Astrocyte (in vitro differentiated cells and primary cell): Measurements from ENCODE around the gene KRT4. TPM values are rescaled to one million over a fixed set of nuclear protein-coding genes. Genes with fewer than 3 reads are reported as not detected.

Experiments
- DNase-seq: peaks from one replicate; pipeline ENCODE4 v3.0.0-alpha.2; 2010; ENCODE audit warnings: low read depth
- FAIRE-seq: peaks from 2 replicates; lab custom pipeline; 2011; peaks lifted over from hg19 to GRCh38; lab: Jason Lieb, UNC
- H2AFZ ChIP-seq: 2 replicates; pipeline ENCODE4 v1.6.0; 2012; ENCODE audit warnings: low read depth, low read length, inconsistent platforms
- H3K27ac ChIP-seq: 2 replicates; pipeline ENCODE4 v1.5.1; 2011; ENCODE audit warnings: low read depth, low read length, inconsistent platforms
- H3K27me3 ChIP-seq: 2 replicates; pipeline ENCODE4 v1.6.0; 2011; ENCODE audit warnings: low read length, inconsistent platforms; ENCODE audit not compliant: insufficient read depth
- H3K36me3 ChIP-seq: 2 replicates; pipeline ENCODE4 v1.5.1; 2011; ENCODE audit warnings: low read length, inconsistent platforms; ENCODE audit not compliant: insufficient read depth
- H3K4me1 ChIP-seq: 2 replicates; pipeline ENCODE4 v1.5.1; 2011; ENCODE audit warnings: low read length, inconsistent platforms; ENCODE audit not compliant: insufficient read depth
- H3K4me2 ChIP-seq: 2 replicates; pipeline ENCODE4 v1.6.0; 2012; ENCODE audit warnings: low read length, inconsistent platforms
- H3K4me3 ChIP-seq: 2 replicates; pipeline ENCODE4 v1.5.1; 2011; ENCODE audit warnings: low read depth, mild to moderate bottlenecking, low read length, inconsistent platforms; ENCODE audit not compliant: insufficient read depth
- H3K79me2 ChIP-seq: 2 replicates; pipeline ENCODE4 v1.6.0; 2012; ENCODE audit warnings: mild to moderate bottlenecking, low read length, inconsistent platforms; ENCODE audit not compliant: insufficient read depth
- H3K9ac ChIP-seq: 2 replicates; pipeline ENCODE4 v1.6.0; 2012; ENCODE audit warnings: mild to moderate bottlenecking, low read length, inconsistent platforms
- H3K9me3 ChIP-seq: 2 replicates; pipeline ENCODE4 v1.5.1; 2012; ENCODE audit warnings: low read depth, mild to moderate bottlenecking, low read length, inconsistent platforms; ENCODE audit not compliant: insufficient read depth
- H4K20me1 ChIP-seq: 2 replicates; pipeline ENCODE4 v1.6.0; 2012; ENCODE audit warnings: low read length, inconsistent platforms; ENCODE audit not compliant: insufficient read depth
- H3K27ac Mint-ChIP-seq: one replicate; pipeline ENCODE4 v1.8.0; 2021; ENCODE audit warnings: mild to moderate bottlenecking, mixed read lengths; ENCODE audit not compliant: unreplicated experiment
- H3K27me3 Mint-ChIP-seq: one replicate; pipeline ENCODE4 v1.8.0; 2021; ENCODE audit warnings: low read depth, mixed read lengths; ENCODE audit not compliant: unreplicated experiment
- H3K36me3 Mint-ChIP-seq: one replicate; pipeline ENCODE4 v1.8.0; 2021; ENCODE audit warnings: low read depth, mixed read lengths; ENCODE audit not compliant: unreplicated experiment
- H3K4me1 Mint-ChIP-seq: one replicate; pipeline ENCODE4 v1.8.0; 2021; ENCODE audit warnings: low read depth, mixed read lengths; ENCODE audit not compliant: unreplicated experiment
- H3K4me3 Mint-ChIP-seq: one replicate; pipeline ENCODE4 v1.8.0; 2021; ENCODE audit warnings: mild to moderate bottlenecking, moderate library complexity, mixed read lengths; ENCODE audit not compliant: unreplicated experiment
- H3K9me3 Mint-ChIP-seq: one replicate; pipeline ENCODE4 v1.8.0; 2021; ENCODE audit warnings: mild to moderate bottlenecking, mixed read lengths; ENCODE audit not compliant: unreplicated experiment
- EZH2 ChIP-seq: IDR thresholded peaks from 2 replicates; pipeline ENCODE4 v1.6.1; 2012; ENCODE audit warnings: mild to moderate bottlenecking, low read length, inconsistent platforms; ENCODE audit not compliant: insufficient read depth
- total RNA-seq: library from RNA; stranded (reverse); gene quantifications from 2 replicates; pipeline ENCODE4 v1.2.1, GENCODE V29; 2021
- TF ChIP-seq, protein P1 (sequence below): IDR thresholded peaks from 2 replicates; pipeline ENCODE4 v1.5.1; 2011; ENCODE audit warnings: low read depth, mild to moderate bottlenecking, inconsistent platforms, low read length, moderate library complexity; ENCODE audit not compliant: insufficient read depth

The KRT4 gene
- total RNA-seq, 1 donor from 2014 or later: not detected

GRCh38 chr12:52760623-52761022 lies 53.3 kb downstream of the KRT4 start:
- no peak for DNase-seq
- Histone ChIP-seq H3K79me2 (no peaks in the 10 kb centered on the region), H2AFZ (no peak overlapping the region), H3K9ac (no peak overlapping the region), H3K36me3 (no peaks in the 10 kb centered on the region), H3K27ac (no peak overlapping the region), H3K9me3 (no peaks in the 10 kb centered on the region), H3K4me3 (no peak overlapping the region), H3K4me1 (no peaks in the 10 kb centered on the region), H3K27me3 (peaks cover 20% of the 10 kb centered on the region), H3K4me2 (no peak overlapping the region), H4K20me1 (no peaks in the 10 kb centered on the region)
- Mint-ChIP-seq H3K9me3 (peaks cover 28% of the 10 kb centered on the region), H3K4me3 (no peak overlapping the region), H3K4me1 (no peaks in the 10 kb centered on the region), H3K36me3 (peaks cover 2% of the 10 kb centered on the region), H3K27ac (no peak overlapping the region), H3K27me3 (peaks cover 29% of the 10 kb centered on the region)
- FAIRE-seq: no peak
- no peak for TF ChIP-seq EZH2
- TF ChIP-seq, protein P1, sequence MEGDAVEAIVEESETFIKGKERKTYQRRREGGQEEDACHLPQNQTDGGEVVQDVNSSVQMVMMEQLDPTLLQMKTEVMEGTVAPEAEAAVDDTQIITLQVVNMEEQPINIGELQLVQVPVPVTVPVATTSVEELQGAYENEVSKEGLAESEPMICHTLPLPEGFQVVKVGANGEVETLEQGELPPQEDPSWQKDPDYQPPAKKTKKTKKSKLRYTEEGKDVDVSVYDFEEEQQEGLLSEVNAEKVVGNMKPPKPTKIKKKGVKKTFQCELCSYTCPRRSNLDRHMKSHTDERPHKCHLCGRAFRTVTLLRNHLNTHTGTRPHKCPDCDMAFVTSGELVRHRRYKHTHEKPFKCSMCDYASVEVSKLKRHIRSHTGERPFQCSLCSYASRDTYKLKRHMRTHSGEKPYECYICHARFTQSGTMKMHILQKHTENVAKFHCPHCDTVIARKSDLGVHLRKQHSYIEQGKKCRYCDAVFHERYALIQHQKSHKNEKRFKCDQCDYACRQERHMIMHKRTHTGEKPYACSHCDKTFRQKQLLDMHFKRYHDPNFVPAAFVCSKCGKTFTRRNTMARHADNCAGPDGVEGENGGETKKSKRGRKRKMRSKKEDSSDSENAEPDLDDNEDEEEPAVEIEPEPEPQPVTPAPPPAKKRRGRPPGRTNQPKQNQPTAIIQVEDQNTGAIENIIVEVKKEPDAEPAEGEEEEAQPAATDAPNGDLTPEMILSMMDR: no peak

GRCh38 chr12:52759695-52760094 lies 54.2 kb downstream of the KRT4 start:
- peaks cover 34% of the 10 kb centered on the region for H3K27me3 Mint-ChIP-seq
- TF ChIP-seq, protein P1: no peak
- no peak for TF ChIP-seq EZH2
- DNase-seq: no peak
- no peak overlapping the region for H3K4me3 Mint-ChIP-seq
- H3K79me2 ChIP-seq: no peaks in the 10 kb centered on the region
- no peak overlapping the region for H3K27ac Mint-ChIP-seq
- no peaks in the 10 kb centered on the region for H3K4me1 ChIP-seq
- H3K4me1 Mint-ChIP-seq: no peaks in the 10 kb centered on the region
- peaks cover 2% of the 10 kb centered on the region for H3K36me3 Mint-ChIP-seq
- no peak overlapping the region for H3K4me2 ChIP-seq
- H2AFZ ChIP-seq: no peak overlapping the region
- no peak overlapping the region for H3K9ac ChIP-seq
- H4K20me1 ChIP-seq: no peaks in the 10 kb centered on the region
- no peak overlapping the region for H3K4me3 ChIP-seq
- H3K36me3 ChIP-seq: no peaks in the 10 kb centered on the region
- H3K27me3 ChIP-seq: peaks cover 19% of the 10 kb centered on the region
- no peaks in the 10 kb centered on the region for H3K9me3 ChIP-seq
- no peak for FAIRE-seq
- H3K27ac ChIP-seq: no peak overlapping the region
- H3K9me3 Mint-ChIP-seq: peaks cover 28% of the 10 kb centered on the region

DNA sequence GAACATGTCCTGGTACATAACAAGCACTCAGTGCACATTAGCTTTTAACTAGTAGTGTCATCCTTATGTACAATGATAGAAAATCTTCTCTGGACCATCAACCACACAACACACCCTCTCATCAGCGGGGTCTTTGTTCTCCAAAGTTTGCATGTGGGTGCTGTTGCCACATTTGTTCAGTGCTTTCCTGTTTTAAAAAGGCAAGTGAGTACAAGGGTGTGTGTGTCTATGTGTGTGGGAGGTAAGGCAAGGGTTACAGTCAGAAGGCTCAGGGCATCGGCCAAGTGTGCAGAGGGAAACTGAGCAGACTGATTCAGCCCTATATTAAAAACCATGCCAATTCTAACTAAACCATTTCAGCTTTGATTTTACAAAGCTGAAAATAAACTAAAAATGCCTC lies 54.7 kb downstream of the KRT4 start:
- Mint-ChIP-seq H3K4me3 (no peak overlapping the region), H3K9me3 (peaks cover 28% of the 10 kb centered on the region), H3K36me3 (peaks cover 2% of the 10 kb centered on the region), H3K4me1 (no peaks in the 10 kb centered on the region), H3K27me3 (peaks cover 37% of the 10 kb centered on the region), H3K27ac (no peak overlapping the region)
- H3K4me2 ChIP-seq: no peak overlapping the region
- H3K36me3 ChIP-seq: no peaks in the 10 kb centered on the region
- H3K4me1 ChIP-seq: no peaks in the 10 kb centered on the region
- H3K4me3 ChIP-seq: no peak overlapping the region
- H4K20me1 ChIP-seq: no peaks in the 10 kb centered on the region
- no peak for DNase-seq
- H2AFZ ChIP-seq: no peak overlapping the region
- H3K9me3 ChIP-seq: no peaks in the 10 kb centered on the region
- H3K9ac ChIP-seq: no peak overlapping the region
- TF ChIP-seq, protein P1: no peak
- TF ChIP-seq EZH2: no peak
- no peak overlapping the region for H3K27ac ChIP-seq
- no peak for FAIRE-seq
- H3K79me2 ChIP-seq: no peaks in the 10 kb centered on the region
- peaks cover 18% of the 10 kb centered on the region for H3K27me3 ChIP-seq
